Fibroblast of peridontal ligament (primary cell): ENCODE measurements around the gene DCC.
A peak's percentile ranks its signal among the peaks of the same experiment; 100 is the strongest.

Experiments
- DNase-seq: peaks from one replicate; pipeline ENCODE4 v3.0.0-alpha.2; 2010; ENCODE audit errors: extremely low read depth

Gene DCC

DNA sequence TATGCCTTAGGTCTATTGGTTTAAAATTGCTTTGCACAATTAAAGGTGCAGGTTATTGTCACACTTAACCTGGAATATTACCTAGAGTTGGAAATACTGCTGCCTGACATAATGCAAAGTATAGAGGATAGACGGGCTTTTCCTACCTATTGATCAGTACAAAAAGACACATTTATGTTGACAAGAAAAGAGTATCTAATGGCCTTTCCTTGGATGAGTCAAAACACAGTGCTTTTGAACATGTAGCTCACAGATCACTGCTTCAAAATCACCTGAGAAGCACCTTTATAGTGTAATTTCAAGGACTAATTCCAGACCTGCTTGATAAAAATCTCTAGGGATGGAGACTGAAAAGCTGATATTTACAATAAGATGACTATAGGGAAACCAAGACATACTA lies 262.8 kb downstream of the DCC start:
- DNase-seq = no peak

DNA sequence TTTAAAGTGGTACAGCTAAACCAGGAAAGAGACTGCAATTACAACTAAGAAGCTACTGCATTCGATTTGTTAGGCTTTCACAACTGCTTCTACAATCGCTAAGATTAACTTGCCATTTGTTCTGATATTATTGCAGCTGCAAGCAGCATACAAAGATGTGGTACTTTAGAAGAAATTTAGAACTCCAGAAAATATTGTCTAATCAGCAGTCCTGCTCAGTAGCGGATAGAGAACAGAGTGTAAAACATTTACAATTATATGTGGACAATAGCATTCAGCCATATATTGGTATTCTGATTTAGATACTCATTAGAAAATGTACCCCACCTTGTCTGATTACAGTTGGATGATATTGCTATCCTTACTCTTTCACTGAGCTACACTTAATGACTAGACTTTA lies 265.3 kb downstream of the DCC start:
- DNase-seq = no peak

DNA sequence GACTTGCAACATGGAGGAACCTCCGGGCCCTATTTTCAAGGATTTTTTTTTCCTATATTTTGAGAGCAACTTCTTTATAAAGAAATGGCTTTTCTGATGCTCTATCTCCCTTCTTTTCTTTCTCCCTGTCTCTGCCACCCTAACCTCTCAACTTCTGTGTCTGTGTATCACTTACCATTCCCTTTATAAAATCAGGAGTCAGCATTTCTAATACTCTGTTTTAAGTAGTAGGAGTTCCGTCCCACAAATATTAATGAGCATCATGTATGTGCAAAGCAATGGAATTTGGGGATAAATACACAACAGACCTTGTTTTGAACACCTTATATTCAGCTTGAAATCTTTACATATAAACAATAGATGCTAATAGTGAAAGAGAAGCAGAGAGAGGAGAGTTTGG lies 268.0 kb downstream of the DCC start:
- no peak for DNase-seq

DNA sequence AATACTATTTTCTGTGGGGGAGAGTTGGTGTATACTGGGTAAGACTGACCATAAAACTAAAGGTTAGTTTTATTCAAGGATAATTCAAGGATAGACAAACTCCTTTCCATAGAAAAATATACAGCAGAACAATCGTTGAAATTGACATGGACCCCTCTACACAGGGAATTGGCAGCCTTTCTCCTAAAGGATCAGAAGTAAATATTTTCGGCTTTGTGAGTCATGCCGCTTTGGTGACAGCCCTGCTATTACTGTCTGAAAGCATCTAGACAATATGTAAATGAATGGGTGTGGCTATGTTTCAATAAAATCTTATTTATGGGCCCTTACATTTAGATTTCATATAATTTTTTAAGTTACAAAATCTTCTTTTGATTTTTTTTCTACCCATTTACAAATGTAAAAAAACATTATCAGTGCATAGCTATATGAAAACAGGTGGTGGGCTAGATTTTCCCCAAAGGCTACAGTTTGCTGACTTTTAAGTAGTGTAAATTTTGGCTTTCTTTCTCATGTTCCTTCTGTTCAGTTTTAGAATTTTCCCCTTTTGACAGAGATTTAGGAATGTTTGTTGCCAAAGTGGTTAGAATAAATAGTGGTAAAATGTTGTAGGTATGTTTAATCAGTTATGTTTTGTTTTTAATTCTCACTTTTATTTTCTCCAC lies 270.6 kb downstream of the DCC start:
- DNase-seq = no peak

DNA sequence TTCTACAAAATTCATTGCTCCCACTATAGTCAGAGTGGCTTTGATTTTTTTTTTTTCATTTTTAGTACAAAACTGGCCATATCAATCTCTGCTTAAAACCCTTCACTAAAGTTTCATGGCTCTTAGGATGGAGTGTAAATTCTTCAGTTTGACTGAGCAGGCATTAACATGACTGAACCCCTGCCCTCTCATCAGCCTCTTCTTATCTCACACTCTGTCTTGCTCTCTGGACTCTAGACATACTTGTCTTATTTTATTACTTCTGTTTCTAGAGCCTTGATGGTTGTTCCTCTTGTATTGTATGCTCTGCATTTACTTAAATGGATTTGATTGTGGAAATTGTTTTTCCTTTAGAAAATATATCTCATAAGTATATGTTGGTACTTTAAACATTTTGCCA lies 272.4 kb downstream of the DCC start:
- DNase-seq = no peak

DNA sequence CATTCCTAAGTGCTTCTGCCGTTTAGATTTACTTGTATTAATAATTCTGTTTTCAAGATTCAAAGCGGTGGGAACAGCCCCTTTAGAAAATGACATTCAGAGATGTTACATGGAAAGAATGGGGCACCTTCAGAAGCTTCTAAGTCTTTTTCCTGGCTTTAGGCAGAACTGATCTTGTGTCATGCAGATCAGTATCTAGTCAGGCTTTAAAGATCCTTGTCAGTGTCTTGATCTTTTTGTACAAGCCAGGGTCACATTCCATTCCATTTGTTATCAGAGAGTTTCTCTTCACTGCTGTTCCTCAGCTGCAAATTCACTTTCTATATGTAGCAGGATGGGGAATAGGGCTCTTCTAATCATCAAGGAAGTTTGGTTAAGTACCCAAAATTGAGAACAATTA lies 275.3 kb downstream of the DCC start:
- DNase-seq = no peak

DNA sequence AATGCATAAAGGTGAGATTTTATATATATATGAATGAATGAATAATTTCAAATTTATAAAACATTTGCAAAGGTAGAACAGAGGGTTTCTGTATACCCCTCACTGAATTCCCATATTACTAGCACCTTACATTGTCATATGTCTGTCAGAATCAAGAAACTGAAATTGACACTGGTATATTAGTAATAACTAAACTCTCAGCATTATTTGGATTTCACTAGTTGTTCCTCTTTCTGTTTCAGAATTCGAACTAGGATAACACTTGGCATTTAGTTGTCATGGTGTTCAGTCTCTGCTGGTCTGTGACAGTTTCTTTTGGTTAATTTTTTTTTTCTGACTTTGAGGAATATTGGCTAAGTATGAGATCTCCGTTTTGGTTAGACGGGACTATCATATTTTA lies 275.9 kb downstream of the DCC start:
- DNase-seq = no peak

DNA sequence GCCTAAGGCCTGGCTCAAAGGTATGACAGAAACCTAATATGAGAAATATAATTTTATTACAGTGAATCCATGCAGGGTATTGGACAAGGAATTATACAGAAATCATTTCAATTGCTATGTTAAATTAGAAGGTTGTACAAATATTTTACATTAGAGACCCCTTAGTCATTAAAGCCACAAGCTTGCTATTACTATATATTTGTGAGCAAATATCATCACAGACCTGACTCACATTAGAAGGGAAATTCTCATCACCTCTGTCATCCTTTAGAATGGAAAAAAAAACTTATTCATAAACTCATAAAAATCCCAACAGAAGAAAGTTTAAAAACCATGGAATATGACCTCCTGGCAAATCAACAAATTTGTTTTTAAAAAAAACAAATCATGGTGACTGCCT lies 277.9 kb downstream of the DCC start:
- no peak for DNase-seq

DNA sequence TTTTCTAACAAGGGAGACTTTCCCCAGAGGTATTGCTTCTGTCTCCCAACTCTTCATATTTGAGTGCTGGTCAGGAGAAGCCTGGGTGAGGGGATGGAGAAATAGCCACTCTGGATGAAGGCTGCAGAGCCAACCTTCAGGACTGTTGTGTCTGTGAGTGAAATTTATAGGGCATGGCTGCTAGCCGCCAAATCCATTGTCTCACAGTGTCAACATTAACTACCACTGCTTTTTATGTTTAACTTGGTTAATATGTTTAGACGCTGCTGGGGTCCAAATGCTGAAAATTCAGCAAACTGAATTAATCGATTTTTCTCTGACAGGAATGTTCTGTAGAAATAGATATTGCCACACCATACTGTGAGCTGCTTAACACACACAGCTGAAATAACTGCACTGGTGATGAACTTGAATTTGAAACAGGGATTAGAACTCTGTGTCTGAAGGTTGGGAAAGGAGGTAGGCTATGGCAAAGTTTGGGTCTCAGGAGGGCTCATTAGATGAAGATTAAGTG lies 281.0 kb downstream of the DCC start:
- DNase-seq = no peak

DNA sequence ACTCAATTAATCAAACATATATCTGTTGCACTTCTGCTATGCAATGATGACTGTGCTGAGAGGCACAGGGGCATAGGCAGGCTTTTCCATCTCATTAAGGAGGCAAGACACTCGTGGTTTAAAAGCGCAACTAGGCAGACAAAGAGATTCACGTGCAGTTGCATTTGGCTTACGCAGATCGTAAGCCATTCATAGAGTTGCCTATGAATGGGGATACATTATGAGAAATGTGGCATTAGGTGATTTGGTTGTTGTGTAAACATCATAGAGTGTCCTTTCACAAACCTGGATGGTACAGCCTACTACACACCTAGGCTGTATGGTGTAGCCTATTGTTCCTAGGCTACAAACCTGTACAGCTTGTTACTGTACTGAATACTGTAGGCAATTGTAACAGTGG lies 284.7 kb downstream of the DCC start:
- no peak for DNase-seq

DNA sequence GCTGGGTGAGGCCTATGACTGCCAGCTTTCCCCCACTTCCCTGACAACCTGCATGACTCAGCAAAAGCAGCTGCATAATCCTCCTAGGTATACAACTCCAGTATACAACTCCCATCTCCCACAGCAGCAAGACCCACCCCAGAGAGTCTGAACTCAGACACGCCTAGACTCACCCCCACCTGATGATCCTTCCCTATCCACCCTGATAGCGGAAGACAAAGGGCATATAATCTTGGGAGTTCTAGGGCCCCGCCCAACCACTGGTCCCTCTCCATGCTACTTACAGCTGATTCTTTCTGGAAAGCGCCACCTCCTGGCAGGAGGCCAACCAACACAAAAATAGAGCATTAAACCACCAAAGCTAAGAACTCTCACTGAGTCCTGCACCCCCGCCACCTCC lies 296.5 kb downstream of the DCC start:
- DNase-seq = no peak

DNA sequence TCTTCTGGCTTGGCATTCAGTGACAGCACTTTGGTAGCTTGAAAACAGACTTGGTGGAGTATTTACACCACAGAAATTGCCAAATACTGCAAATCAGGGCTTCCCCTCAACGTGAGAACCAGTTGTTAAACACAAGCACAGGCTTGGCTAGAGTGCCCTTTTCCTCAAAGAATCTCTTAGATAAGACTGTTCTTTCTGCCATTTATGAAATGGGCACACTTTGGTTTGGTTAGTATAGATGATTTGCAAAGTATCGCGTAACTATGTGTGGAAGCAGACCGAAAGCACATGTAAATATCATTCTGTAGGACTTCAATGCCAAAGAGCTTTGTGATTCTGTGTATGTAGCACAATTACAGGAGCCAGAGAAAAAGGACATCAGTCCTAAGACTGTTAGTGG lies 308.2 kb downstream of the DCC start:
- no peak for DNase-seq

DNA sequence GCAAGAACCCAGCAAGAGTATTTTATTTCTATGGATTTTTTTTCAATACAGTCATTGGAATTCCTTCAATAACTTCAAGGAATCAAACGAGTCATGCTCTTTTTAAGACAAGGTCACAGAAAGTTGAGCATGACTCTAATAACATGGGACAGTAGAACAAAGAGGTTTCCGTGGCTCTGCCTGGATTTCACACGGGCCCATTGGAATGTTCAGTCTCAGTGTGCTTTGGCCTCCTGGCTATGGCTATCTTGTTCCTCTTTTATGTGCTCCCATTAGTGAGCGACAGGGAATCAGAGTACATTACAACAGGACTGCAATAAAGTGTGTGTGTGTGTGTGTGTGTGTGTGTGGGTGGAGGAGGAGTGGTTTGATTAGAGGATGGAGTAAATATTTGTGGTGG lies 312.4 kb downstream of the DCC start:
- DNase-seq = no peak

DNA sequence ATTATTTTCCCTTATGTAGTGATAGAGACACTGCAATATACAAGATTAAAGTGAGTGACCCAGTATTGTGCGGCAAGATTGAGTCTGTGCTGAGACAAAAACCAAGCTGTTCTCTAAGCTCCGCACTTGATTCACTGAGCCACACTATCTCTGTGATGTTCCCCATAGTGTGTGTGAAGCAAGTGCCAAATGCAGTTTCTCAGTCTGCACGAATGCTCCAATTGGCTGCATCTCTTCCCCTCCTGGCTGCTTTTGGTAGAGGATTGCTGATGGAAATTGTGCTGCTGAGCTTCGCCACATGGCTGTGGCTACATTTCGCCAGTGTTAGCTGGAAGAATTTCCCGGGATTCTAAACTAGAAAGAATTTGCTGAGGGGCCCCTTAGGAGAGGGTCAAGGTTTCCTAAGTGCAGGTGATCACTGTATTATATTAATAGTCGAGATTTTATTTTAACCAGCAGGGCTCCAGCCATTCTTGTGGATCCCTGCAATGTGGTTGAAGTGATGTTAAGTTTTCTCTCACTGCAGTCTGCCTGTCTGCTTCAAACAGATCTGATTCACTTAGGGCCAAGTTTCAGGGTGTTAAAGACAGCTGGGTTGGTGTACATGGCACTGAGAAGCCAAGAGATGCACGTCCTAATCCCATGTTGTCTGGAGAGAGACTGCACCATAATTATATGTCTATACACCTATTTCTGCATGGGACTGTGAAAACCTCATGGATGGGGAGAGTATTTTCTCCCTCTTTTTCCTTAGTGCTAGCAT lies 317.2 kb downstream of the DCC start:
- DNase-seq = no peak

DNA sequence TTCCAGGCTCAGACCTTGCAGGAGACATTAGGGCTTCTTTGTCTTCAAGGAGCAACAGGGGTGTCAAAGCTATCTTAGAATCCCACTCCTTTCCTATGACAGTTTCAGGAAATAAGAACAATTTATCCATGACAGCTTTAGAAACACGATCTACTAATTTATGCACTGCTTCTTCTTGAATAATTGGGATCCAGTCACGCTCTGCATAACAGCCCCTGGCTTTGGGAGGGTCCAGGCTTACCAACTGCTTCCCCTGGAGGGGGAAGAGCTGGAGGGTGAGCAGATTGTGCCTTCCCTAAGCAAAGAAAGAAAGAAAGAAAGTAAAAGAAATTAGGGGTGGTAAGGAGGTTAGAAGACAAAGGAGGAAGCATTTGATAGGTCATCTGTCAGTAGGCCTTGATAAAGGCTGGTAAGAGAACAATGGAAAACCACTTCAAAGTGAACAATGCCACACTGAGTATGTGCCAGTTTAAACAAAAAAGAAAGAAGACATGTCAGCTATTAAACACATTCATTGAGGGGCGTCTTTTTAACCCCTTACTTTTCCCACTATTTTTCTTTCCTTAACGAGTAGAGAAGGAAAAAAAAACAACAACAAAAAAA lies 327.6 kb downstream of the DCC start:
- DNase-seq = no peak

DNA sequence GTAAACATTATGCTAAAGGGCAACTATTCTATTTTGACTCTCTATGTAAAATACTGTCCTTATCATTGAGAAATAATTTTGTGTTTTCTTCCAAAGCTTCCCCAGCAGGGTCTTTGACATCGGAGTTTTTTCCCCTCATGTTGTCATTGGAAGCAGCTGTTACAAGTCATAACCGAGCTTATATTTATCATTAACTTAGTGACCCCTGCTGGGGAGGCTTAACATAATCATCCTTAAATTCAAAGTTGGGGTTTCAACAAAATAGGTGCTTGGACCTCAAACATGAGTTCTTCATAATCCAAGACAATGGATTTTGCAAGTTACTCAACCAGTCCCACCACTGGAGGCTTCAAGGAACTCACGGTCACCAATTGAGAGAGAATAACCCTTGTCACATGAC lies 330.9 kb downstream of the DCC start:
- peak; percentile 14 for DNase-seq

DNA sequence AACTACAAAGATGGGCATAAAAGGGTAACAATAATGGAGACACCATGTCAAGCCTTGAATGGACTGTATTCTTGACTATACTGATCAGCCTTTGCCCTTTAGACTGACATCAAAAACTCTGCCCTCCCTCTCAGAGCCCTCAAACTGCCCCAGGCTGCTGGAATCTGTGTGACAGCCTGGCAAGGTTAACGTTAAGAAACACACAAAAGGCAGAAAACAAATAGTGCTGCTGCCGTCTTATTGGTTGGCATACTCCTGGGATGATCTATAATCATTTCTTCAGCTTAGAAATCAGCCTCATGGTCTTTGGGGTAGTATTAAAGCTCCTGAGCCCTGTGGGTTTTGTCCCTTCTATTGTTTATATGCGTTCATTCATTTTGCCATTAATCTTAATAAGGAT lies 338.0 kb downstream of the DCC start:
- DNase-seq = no peak

DNA sequence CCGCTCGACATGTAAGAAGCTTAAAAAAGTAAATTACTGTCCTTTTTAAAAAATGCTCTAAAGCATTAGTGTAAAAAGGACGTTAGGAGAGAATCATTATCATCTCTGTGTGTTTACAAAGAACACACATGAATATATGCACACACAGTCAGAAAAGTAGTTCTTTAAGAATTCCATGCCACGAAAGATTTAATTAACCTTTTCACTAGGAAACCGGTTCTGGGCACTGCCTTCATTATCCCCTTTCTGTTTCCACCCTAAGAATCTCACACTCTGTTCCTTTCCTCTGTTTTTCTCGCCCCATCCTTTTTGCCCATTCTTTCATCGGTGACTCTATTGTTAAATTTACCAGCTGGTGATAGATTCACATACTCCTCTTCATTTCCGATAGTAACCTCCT lies 338.6 kb downstream of the DCC start:
- DNase-seq = no peak

DNA sequence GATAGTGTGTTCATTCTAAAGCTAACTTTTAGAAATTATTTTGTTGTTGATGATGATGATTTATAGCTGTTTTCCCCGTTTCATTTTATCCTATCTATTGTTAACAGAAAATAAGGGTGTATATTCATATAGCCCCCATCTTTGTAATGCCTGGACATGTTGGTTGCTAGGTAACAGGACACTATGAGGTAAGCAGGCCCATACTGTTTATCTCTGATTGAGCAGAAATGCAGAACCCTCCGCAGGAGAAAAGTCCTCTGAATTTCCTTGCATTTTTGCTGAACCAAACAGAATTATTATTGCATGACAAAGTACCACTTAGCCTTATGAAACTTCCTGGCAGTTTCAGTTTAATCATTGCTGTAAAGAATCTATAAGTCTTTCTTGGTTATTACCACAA lies 339.4 kb downstream of the DCC start:
- no peak for DNase-seq

DNA sequence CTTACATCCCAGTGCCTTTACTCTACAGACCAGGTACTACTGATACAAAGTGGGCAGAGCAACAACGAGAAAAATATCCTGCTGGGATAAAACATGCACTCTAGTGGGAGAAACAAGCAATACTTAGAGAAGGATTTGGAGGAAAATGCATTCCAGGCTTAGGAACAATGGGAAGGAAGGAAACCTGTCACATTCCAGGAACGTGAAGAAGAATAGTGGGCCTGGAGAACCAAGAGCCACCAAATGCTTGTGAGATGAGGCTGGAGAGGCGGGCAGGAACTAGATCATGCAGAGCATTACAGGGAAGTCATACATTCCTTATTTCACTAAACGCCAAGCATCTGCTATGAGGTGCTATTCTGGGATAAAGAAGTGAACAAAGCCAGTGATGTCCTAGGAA lies 342.3 kb downstream of the DCC start:
- no peak for DNase-seq

DNA sequence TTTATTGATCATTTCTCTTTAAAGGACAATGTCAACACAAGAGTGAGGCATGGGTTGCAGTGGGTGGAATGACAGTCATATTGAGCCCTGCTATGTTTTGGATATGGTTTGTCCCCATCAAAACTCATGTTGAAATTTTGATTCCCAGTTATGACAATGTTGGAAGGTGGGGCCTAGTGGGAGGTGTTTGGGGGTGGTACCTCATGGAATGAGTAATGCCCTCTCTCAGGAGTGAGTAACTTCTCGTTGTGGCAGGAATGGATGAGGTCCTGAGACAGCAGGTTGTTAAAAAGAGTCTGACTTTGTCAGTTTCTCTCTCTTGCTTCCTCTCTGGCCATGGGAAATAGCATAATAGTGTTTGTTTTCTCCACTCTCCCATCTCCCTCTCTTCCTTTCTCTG lies 345.3 kb downstream of the DCC start:
- no peak for DNase-seq

DNA sequence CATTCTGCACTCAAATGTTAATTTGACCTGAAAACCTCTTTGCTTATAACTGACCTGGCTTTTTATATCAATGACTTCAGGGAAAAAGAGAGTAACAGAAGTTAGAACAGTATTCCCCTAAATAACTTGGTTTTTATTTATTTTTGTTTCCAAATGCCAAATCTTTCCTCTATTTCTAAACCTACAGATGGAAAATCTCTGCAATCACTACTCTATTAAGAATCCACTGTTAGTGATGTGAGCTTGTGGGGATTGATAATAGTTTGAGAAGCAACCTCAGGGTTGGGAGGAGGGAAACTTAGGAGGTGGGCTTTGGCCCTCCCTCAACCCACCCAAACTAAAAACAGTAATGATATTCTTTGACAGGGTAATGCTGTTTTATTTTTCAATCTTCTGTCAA lies 351.8 kb downstream of the DCC start:
- no peak for DNase-seq

DNA sequence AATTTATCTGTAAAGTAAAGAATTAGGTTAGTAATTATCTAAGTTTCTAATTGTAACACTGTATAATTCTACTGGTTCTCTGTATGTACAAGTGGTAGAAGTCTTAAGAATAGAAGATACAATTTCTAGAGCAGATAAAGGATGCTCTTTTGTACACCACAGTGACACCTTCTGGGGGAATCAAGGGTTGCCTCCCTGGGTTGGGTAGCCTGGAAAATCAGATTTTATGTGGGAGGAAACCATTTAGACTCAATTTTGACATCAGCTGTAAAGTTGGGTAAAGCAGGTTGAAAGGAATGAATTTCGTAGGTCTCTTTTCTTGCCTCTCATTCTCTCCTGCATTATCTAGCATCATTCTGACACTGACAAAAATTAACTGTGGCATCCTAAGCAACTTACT lies 354.8 kb downstream of the DCC start:
- DNase-seq = peak; percentile 0
